HG02973 (cell line): Measurements from ENCODE around the gene AXDND1.

Experiments
- ATAC-seq: cut with Tn5 transposase; IDR thresholded peaks from one replicate; pipeline ENCODE4 v1.9.1; 2021; ENCODE audit warnings: moderate library complexity; ENCODE audit not compliant: unreplicated experiment

AXDND1 gene, protein sequence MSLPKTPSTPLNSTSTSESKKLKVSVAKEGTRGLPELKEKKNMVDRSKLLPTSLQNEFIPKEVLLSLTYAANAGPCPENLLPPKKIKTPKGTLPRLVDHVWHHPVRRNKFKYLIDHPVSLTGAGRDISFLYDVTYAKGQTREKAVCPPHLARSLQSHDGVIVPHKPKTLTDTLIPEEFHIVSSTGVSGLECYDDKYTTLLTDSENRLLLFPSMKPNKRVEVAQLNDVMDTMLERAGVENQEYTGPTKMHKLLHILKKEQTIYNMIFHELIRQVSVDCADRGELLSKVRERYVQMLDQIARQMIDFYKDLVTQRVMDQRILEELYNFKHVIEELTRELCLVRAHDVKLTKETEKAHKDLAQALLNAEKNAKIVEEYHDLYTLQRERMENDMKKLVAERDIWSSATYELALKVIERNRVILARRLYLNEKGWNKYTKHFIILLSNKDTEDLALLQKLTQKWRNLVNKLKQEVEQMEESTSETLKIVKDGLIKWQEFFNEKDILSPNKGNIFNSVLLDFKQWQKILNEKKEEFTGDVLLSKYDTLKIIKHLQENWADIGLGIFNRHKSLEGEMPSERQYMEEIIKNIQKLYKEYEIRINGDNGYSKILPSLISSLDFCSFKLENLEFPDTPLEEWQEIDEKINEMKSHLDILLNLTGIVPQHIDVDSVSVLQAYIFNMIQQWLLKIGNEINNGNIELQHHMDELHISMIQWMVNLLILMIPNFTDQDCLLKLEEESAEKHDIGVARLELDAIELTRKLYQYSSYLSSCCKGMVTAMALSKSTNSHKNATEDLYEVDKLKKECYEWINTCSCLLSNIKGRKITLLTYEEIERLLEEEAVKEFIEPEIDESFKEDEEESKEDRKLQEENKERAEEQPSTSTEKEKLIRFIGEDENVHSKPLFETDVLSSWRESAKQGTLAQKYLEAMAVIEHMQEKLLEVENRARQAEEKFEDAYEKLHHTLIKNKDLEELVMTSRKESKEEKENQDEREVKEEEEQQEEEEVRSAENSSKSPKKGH

DNA sequence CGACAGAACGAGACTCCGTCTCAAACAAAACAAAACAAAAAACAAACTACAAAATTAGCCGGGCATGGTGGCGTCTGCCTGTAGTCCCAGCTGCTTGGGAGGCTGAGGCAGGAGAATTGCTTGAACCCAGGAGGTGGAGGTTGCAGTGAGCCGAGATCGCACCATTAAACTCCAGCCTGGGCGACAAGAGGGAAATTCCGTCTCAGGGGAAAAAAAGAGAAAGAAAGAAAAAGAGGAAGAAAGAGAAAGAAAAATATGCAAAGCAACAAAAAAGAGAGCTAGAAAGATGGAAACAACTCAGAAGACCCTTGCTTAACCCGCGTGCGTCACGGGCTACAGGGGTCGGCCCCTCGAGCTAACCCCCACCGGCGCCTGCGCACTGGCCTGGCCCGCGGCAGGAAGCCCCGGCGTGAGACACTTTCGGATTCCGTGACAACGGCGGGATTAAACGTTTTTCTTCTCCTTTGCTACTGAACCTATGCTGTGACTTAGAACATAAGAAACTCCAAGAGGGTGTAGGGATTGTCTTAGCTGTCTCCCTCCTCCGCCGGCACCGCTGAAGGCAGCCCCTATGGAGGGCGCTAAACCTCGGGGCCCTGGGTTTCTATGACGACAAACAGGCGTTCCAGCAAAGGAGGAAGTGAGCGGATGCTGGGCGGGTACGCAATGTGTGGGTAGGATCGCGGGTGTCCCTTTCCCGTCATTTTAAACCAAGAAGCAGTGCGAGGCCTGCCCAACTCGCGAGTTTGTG lies at the start of gene AXDND1:
Gene AXDND1, plus strand, starts transcription at position 630 of the 751 bp plus-strand sequence. CDS start 539 bp downstream, outside the sequence.
- peak; percentile 97 for ATAC-seq

DNA sequence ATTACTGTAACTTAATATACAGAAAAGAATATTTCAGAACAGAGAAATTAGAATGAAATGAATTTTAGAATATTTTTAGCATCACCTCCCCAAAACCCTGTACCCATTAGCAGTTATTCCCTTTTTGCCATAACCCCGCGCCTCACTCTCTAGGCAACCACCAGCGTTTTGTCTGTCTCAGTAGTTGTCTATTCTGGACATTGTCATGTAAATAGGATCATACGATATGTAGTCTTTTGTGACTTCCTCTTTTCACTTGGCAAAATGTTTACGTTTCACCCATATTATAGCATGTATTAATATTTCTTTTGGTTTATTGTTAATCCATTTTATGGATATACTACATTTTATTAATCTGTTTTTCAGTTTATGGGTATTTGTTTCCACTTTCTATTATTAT lies 47.3 kb upstream of the AXDND1 start:
- no peak for ATAC-seq

DNA sequence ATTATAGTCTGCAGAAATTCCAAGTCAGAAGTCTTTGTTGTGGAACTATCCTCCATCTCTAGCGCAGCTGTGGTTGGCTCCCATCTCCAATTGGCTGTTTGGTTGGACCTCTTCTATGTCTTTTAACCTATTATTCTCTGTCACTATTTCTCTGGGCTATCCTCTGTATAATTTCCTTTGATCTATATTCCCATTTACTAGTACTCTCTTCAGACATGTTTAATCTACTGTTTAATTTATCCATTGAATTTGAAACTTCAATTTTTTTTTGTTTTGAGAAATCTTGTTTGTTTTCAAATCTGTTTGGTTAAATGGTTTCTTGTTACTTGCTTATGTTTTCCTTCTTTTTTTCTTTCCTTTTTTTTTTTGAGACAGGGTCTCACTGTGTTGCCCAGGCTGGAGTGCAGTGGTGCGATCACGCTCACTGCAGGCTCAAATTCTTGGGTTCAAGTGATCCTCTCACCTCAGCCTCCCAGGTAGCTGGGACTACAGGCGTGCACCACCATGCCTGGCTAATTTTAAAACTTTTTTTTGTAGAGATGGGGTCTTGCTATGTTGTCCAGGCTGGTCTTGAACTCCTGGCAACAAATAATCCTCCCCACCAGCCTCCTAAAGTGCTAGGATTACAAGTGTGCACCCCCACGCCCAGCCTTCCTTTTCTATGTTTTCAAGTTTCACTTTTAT lies 44.1 kb upstream of the AXDND1 start:
- no peak for ATAC-seq

DNA sequence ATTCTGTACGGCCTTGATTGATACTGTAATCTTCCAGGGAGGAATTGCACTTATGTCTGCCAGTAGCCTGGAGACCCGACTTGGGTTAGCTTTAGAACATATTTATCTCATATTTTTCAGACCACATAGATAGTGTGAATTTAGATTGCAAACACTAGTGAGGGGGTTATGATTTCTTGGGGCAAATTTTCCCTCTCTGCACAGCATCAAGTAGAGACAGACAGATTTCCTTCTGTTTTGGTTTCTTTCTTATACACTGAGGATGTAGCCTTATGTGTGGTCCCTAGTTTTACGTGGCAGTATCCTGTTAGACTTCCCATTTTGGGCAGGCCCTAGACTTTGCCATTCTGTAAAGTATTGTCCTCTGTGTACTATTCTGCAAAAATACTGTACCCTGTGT lies 43.2 kb upstream of the AXDND1 start:
- no peak for ATAC-seq

DNA sequence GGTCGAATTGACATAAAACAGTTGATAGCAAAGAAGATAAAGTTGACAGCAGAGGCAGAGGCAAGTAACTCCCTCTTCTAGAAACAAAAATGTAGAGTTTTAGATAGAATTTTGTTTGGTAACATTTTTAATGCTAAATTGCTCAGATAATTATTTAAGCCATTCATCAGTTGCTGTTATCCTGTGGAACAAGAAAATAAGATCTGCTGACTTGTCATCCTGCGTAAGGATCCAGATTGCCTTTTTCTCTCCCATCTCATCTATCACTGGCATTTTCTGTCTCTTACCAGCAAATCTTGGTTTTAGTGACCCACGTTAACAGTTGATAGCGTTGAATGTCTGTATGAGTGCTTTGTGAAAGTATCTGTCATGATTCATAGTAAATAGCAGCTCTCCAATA lies 42.3 kb upstream of the AXDND1 start:
- no peak for ATAC-seq

DNA sequence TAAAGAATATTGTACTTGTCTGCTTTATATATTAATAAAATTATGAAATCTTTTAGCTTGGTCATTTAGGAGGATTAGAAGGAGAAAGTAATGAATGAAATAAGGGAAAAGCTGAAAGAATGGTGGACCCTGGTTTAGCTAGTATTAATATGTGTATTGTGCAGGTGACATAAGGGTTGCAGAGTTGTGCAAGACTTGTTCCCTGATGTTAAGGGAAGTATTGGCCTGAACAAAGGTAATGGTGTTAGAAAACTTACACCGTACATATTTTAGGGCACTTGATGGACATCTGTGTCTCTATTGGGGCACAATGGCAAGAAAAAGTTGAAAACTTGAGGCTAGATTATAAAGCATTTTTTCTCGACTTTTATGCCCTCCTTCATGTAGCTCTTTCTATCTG lies 39.9 kb upstream of the AXDND1 start:
- ATAC-seq, result no peak

DNA sequence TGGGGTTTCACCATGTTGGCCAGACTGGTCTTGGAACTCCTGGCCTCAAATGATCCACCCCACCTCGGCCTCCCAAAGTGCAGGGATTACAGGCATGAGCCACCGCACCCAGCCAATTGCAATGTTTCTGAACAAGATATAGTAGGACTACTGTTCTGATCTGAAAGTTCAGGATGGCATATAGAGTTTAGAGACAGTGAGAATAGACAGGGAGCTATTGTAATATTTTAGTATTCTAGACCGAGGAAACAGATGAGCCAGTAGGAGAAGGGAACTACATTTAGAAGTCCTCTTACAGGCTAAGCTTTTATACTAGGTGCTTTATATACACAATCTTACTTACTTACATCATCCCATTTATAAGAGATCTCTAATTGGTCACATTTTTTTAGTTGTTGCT lies 39.0 kb upstream of the AXDND1 start:
- no peak for ATAC-seq

DNA sequence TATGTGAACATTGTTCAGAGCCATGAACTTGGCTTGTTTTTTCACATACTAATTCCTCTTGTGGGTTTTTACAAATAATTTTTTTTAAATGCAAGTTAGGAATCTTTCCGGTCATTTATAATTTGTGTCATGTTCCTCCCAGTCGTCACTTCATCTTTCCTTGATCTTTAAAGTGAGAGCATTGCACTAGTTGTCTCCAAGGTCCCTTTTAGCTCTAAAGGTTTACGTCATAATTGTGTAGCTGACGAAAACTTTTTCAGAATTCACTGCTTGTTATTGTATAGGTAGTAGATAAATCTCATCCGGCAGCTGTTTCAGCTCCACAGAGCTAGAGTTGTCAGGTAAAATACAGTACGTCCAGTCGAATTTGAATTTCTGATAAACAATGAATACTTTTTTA lies 38.6 kb upstream of the AXDND1 start:
- no peak for ATAC-seq

DNA sequence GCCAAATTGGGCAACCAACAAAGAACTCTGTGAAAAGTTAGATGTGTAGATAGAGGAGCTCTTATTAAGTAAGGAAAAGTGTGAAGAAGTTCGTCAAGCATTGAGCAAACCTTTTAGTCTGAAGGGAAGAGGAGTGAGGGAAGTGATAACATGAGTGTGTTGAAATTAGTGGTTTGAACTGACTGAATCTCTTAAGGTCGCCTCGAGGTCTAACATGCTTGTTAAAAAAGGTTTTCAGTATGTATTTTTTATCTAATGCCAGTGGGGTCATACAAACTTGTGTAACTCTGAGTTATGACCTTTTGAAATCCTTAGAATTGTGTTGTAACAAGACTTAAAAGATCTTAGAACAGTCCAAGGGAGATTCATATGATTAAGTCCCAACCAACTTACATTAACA lies 38.1 kb upstream of the AXDND1 start:
- no peak for ATAC-seq

DNA sequence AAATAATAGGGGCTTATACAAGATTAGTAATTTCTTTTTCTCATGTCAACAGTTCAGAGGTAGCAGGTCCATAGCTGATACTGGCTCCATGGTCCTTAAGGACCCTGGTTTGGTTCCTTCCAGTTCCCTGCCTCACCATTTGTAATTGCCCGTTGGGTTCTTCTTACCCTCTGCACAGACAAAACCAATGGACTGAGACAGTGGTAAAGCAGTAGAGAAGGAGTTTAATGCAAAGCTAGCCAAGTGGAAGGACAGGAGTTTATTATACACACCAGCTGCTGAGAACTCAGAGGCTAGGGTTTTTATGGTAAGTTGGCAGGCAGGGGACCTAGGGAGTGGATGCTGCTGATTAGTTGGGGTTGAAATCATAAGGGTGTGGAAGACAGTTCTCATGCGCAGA lies 35.9 kb upstream of the AXDND1 start:
- ATAC-seq, result no peak

DNA sequence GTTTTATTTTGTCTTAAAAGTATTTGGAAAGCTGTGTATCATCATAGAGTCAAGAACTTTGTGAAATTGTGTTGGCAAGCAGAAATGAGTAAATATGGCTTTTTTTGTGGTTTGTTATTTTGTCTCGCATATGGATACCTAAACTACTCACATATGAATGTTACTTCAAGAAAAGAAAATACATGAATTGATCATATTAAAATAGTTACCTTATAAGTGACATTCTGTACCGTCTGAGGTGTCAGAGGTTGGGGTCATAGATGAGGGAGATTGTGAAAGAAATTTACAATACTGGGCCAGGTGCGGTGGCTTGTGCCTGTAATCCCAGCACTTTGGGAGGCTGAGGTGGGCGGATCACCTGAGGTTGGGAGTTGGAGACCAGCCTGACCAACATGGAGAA lies 31.3 kb upstream of the AXDND1 start:
- ATAC-seq, result no peak

DNA sequence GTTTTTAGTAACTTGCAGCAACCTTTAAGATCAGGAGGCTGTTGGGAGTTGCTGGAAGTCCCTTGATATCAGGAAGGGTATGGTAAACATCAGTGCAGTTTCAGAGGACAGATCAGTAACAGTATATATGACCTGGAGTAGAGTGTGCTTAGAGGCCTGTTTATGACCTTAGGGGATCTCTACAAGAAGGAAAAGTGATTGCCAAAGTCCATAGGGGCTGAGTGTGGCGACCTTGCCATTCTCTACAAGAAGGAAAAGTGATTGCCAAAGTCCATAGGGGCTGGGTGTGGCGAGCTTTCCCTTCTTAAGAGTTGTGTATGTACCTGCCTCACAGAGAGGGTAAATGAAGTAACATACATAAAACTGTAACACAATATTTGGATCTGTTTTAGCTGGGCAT lies 28.5 kb upstream of the AXDND1 start:
- no peak for ATAC-seq

DNA sequence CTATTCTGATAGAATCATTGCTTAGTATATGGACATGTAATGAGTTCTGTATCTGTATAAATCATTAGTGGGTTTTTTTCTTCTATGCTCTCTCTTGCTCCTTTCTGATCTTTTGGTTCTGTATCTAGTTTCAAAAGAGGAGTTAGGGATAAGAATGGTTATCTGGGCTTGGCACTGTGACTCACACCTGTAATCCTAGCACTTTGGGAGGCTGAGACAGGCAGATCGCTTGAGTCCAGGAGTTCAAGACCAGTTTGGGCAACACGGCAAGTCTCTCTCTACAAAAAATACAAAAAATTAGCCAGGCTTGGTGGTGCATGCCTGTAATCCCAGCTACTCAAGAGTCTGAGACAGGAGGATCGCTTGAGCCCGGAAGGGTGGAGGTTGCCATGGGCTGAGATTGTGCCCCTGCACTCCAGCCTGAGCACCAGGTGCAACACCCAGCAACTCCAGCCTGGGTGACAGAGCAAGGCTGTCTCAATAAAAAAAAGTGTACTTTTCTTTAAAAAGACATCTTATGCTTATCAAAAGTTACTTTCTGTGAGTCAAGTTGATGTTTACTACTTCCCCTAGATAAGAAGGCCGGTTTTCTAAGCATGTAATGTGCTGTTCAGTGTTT lies 27.7 kb upstream of the AXDND1 start:
- no peak for ATAC-seq

DNA sequence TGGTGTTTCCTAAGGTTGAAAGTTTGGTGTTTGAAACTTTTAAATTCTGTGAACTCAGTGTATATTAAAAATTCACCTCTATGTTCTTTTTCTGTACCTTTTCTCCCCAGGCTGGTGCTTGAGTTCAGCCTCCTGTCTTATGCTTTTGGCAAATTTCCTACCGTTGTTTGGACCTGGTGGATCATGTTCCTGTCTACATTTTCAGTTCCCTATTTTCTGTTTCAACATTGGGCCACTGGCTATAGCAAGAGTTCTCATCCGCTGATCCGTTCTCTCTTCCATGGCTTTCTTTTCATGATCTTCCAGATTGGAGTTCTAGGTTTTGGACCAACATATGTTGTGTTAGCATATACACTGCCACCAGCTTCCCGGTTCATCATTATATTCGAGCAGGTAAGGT lies 24.9 kb upstream of the AXDND1 start:
- no peak for ATAC-seq

DNA sequence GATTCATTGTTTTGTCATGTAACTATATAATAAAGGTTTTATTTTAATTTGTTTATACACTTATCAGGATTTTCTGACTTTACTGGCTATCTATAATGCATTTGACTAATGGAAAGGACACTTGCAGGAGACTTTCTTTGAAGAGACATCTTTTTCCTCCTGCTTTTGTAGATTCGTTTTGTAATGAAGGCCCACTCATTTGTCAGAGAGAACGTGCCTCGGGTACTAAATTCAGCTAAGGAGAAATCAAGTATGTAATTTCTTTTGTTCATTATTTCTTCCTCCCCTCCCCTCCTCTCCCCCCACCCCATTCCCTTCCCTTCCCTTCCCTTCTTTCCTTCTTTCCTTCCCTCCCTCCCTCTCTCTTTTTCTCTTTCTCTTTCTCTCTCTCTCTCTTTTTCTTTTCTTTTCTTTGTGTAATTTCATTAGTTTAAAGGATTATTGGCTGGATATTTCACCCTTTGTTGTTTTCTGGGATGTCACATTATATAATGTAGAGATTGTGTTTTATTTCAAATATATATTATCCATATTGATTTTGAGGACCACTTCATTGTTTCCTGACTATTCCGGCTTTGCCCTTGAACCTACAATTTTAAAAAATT lies 23.7 kb upstream of the AXDND1 start:
- ATAC-seq, result no peak

DNA sequence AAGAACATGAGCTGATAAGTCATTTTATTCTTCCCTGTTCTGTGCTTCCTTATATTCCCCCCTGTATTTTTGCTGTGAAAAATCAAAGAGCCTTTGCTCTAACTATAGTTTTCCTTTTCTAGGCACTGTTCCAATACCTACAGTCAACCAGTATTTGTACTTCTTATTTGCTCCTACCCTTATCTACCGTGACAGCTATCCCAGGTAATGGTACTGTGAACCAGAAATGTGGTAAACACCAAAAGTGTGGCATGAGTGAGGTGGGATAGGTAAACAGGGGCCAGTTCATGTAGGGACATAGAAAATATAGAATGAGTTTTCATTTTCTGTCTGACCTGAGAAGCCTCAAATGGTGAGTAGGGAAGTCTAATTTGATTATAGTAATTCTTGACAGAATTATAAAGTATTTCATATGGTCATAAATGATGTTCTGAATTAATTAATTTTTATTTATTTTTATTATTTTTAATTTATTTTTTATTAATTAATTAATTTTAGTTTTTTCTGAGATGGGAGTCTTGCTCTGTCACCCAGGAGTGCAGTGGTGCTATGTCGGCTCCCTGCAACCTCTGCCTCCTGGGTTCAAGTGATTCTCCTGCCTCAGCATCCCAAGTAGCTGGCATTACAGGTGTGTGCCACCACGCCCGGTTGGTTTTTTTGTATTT lies 22.9 kb upstream of the AXDND1 start:
- no peak for ATAC-seq

DNA sequence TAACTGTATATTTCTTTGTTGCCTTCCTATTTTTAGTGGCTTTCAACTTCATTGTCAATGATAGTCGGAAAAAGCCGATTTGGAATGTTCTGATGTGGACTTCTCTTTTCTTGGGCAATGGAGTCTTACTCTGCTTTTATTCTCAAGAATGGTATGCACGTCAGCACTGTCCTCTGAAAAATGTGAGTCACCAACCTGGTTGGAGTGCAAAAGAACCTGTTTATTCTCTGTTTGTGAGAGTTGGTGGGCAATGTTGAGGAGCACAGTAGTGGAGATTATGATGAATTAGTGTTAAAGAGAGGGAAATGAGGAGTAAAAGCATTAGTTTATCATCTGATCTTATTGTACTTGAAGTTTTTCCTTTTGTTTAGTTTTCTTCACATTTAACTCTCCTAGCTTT lies 14.5 kb upstream of the AXDND1 start:
- no peak for ATAC-seq

DNA sequence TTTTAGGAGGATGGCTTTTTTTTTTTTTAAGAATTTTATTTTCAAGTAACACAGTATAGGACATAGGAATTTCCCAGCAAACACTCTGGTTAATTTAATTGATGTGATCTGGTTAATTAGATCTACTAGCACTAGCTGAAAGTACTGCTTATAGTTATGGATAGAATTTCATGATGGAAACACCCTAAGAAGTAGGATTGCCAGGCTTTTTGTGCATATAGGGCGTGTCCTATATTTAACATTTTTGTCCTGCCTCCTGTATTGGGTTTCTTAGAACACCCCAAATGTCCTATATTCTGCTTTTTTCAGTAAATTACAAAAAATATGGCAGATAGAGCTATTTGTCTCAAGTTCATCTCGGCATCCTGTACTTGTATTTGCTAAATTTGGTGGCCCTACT lies 13.5 kb upstream of the AXDND1 start:
- no peak for ATAC-seq

DNA sequence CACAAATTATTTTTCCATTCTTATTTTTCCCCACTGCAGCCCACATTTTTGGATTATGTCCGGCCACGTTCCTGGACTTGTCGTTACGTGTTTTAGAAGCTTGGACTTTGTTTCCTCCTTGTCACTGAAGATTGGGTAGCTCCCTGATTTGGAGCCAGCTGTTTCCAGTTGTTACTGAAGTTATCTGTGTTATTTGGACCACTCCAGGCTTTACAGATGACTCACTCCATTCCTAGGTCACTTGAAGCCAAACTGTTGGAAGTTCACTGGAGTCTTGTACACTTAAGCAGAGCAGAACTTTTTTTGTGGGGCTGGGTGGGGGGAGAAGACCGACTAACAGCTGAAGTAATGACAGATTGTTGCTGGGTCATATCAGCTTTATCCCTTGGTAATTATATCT lies 12.2 kb upstream of the AXDND1 start:
- ATAC-seq, result no peak
